Heart right ventricle (tissue), 16 donors: ENCODE data around the gene PTPRM. TPM values are rescaled to one million over a fixed set of nuclear protein-coding genes. Genes with fewer than 3 reads are reported as not detected.

Experiments
- ATAC-seq, 8 donors: fragments of 200-7000 bp; cut with Tn5 transposase; one replicate each; pipeline ENCODE4 v1.9.1; 2020; ENCODE audit warnings: mild to moderate bottlenecking in 8 of 8, moderate library complexity in 8 of 8, moderate number of reproducible peaks in 1 of 8
- DNase-seq, 2 donors: peaks; one replicate each; pipeline ENCODE4 v3.0.0-alpha.2; 2020
- H3K27ac ChIP-seq, 10 donors: fragments of 200-600 bp; sonication (generic) in 2 of 10; one replicate each; pipeline versions ENCODE4 v1.5.0 to v1.8.0; 2020 to 2022; ENCODE audit warnings: mild to moderate bottlenecking in 3 of 10
- H3K27me3 ChIP-seq, 7 donors: fragments of 200-600 bp; one replicate each; pipeline ENCODE4 v1.8.0; 2021 to 2022; ENCODE audit warnings: mild to moderate bottlenecking in 2 of 7
- H3K36me3 ChIP-seq, 9 donors: fragments of 200-600 bp; sonication (generic) in 1 of 9; one replicate each; pipeline versions ENCODE4 v1.5.0 to v1.8.0; 2020 to 2022; ENCODE audit warnings: mild to moderate bottlenecking in 2 of 9
- H3K4me1 ChIP-seq, 9 donors: fragments of 200-600 bp; sonication (generic) in 1 of 9; one replicate each; pipeline versions ENCODE4 v1.5.0 to v1.8.0; 2020 to 2022; ENCODE audit warnings: mild to moderate bottlenecking in 4 of 9
- H3K4me3 ChIP-seq, 10 donors: fragments of 200-600 bp; sonication (generic) in 2 of 10; one replicate each; pipeline versions ENCODE4 v1.5.0 to v1.8.0; 2020 to 2022; ENCODE audit warnings: mild to moderate bottlenecking in 7 of 10, moderate library complexity in 2 of 10
- H3K9me3 ChIP-seq, 11 donors: fragments of 200-600 bp in 10 of 11; sonication (generic) in 2 of 11; one replicate each; pipeline versions ENCODE4 v1.5.0 to v1.8.0; 2013 to 2022; ENCODE audit warnings: mild to moderate bottlenecking in 2 of 11, control low read depth in 1 of 11, moderate library complexity in 1 of 11
- WGBS, 2 donors: extraction: QIAGEN DNeasy Blood & Tissue Kit; methylation state at CpG; one replicate each; pipeline ENCODE4 v1.1.7; 2013; ENCODE audit warnings: inconsistent platforms in 1 of 2; 5-methylcytosine and 5-hydroxymethylcytosine counted together
- intact Hi-C, 10 donors: fragments of 100-400 bp; cut with DNase I; formaldehyde crosslinking; loops; one replicate each; pipeline versions ENCODE4 v1.11.1 to v1.14.2; 2022
- polyA plus RNA-seq, 2 donors: library from polyadenylated mRNA; stranded (reverse); fragments of 200-250 nt; gene quantifications; one replicate each; pipeline ENCODE4 v1.2.3, GENCODE V29; 2013
- total RNA-seq, 10 donors: library from RNA; stranded (reverse); fragmentation: NEBNext Ultra II Directional in 3 of 10; extraction: Animal tissue kit (Norgen Biotek cat#: 25700) in 3 of 10; gene quantifications; one replicate each; pipeline versions ENCODE4 v1.2.1 to v1.2.4, GENCODE V29; 2021 to 2023
- TF ChIP-seq, protein P1 (sequence below), 9 donors: fragments of 200-600 bp; sonication (generic) in 2 of 9; IDR thresholded peaks; one replicate each; pipeline versions ENCODE4 v1.5.0 to v1.8.0; 2021 to 2022; ENCODE audit warnings: antibody characterized with exemption in 9 of 9, mild to moderate bottlenecking in 5 of 9, moderate library complexity in 1 of 9
- donor health status: Arrhythmogenic right ventricular cardiomyopathy.
- donor health status: ischemic (EF 13 %, LVEDD 7.1; RV severe dilation, severe dysfunction).
- donor health status: healthy with polysubstance abuse.
- donor health status: DM: no; HTN: yes; CAD: no.
- donor health status: DM: no; HTN: no; CAD: no.
- donor health status: ischemic (EF 25% LVEDD 6.9; RV normal size, moderate dysfunction).
- donor health status: ischemic (EF 25% LVEDD 5.7; RV mildly dilated, moderate dysfunction).
- donor health status: healthy.
- donor health status: DM: yes; HTN: yes; CAD: no.
- donor health status: Ischemic cardiomyopathy.
- donor health status: ischemic (EF 35%, LVEDD 5.7; RV mildly dilated, moderate dysfunction).
- donor health status: nonischemic (EF 11% LVEDD 7.7; RV severe dilation, severe dysfunction).
- donor health status: DM: yes; HTN: yes; CAD: no.
- donor health status: PGD.
- donor health status: ischemic (EF 29% LVEDD 5.4; RV normal size, mild dysfunction).
- donor health status: nonischemic (EF 23%, LVEDD 6.1; RV moderate dilation, normal function).

The PTPRM gene
- total and polyA plus RNA-seq, 12 donors, result 81.7 to 170 (median 132) TPM

DNA sequence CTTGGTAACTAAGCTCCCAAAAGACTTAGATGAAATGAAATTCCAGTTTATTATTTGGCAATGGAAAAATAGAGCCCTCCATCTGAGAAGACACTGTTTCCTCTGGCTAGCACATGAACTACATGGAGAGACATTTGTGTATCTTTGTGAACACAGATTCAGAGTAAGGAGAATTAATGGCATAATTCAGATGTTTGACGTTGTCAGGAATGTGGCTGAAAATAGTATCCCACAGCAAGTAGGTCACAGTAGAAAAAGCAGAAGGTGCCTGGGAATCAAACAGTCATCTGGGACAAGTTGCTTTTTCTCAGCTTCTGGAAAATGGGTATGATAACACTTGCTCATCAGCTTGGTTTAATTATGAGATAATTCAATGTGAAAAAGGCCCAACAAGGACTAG lies 288.6 kb downstream of the PTPRM start:
- WGBS, 2 donors, result 8 to 9% methylated on average over 1 of the region's 1 CpG
- DNase-seq (no peak), ATAC-seq (peak in 2 of 8 donors; percentile 18 to 41)
- no peaks in the 10 kb centered on the region for H3K27me3 ChIP-seq
- H3K4me1 ChIP-seq, result peaks cover 3 to 68% (median 46%) of the 10 kb centered on the region in 9 donors
- H3K36me3 ChIP-seq, result no peaks in the 10 kb centered on the region
- H3K9me3 ChIP-seq, result peaks cover 0 to 14% (median 0%) of the 10 kb centered on the region in 11 donors
- H3K27ac ChIP-seq, result peak overlapping the region in 8 of 10 donors; percentile 40 to 71 (median 58)
- intact Hi-C loops, result loop anchor here in 1 of 10 donors (5.0 kb wide), 1 partner anchor 83 kb away; no protein-coding TSS in a partner anchor
- TF ChIP-seq, protein P1, sequence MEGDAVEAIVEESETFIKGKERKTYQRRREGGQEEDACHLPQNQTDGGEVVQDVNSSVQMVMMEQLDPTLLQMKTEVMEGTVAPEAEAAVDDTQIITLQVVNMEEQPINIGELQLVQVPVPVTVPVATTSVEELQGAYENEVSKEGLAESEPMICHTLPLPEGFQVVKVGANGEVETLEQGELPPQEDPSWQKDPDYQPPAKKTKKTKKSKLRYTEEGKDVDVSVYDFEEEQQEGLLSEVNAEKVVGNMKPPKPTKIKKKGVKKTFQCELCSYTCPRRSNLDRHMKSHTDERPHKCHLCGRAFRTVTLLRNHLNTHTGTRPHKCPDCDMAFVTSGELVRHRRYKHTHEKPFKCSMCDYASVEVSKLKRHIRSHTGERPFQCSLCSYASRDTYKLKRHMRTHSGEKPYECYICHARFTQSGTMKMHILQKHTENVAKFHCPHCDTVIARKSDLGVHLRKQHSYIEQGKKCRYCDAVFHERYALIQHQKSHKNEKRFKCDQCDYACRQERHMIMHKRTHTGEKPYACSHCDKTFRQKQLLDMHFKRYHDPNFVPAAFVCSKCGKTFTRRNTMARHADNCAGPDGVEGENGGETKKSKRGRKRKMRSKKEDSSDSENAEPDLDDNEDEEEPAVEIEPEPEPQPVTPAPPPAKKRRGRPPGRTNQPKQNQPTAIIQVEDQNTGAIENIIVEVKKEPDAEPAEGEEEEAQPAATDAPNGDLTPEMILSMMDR (IDR thresholded peaks at IDR 0.05), result no peak
- H3K4me3 ChIP-seq, result no peak overlapping the region

DNA sequence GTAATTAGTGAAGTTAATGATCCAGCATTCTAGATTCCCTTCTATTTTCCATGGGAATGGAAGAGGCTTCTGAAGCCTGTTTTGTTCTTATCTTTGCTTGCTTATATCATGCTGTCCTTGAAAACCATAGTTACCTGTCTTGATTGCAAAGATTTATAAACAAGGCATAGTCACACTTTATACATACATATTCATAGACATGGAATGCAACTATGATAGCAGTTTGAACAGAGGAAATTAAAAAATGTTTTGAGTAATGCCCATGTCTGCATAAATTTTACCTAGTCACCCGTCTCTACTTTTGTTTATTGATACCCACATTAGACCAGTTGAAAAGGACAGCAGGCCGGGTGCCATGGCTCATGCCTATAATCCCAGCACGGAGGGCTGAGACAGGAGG lies 289.0 kb downstream of the PTPRM start:
- WGBS, 2 donors, result 95 to 97% methylated on average over 3 of the region's 3 CpGs
- Histone ChIP-seq H3K4me3 (no peak overlapping the region), H3K36me3 (no peaks in the 10 kb centered on the region), H3K4me1 (peaks cover 3 to 72% (median 50%) of the 10 kb centered on the region in 9 donors), H3K9me3 (peaks cover 0 to 13% (median 0%) of the 10 kb centered on the region in 11 donors), H3K27ac (peak overlapping the region in 6 of 10 donors; percentile 5 to 71 (median 54)), H3K27me3 (no peaks in the 10 kb centered on the region)
- ATAC-seq (peak in 1 of 8 donors; percentile 24), DNase-seq (no peak)
- intact Hi-C loops, result loop anchor here in 1 of 10 donors (5.0 kb wide), 1 partner anchor 84 kb away; no protein-coding TSS in a partner anchor
- TF ChIP-seq, protein P1 (IDR thresholded peaks at IDR 0.05), result no peak

DNA sequence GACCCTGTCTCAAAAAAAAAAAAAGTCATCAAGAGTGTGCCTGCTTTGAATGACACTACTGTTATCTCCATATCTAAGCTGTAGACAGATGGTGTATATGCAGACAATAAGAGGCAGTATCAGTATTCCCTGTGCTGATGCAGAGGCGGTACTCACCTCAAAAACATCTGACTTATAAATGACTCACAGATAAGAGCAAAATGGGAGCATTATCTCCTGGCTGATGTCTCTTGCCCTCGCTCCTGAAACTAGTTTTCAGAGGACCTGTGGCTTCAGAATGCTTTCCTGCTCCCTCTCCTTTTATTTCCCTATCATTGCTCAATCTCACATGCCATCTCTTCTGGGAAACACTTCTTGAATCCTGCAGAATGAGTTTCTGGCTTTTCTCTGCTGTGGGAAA lies 289.6 kb downstream of the PTPRM start:
- H3K9me3 ChIP-seq, result peaks cover 0 to 7% (median 0%) of the 10 kb centered on the region in 11 donors
- ATAC-seq (no peak), DNase-seq (no peak)
- H3K36me3 ChIP-seq, result no peaks in the 10 kb centered on the region
- no peak overlapping the region for H3K4me3 ChIP-seq
- WGBS, 2 donors, result 52 to 62% methylated on average over 2 of the region's 2 CpGs
- peaks cover 3 to 77% (median 51%) of the 10 kb centered on the region in 9 donors for H3K4me1 ChIP-seq
- intact Hi-C loops, result loop anchor here in 1 of 10 donors (5.0 kb wide), 1 partner anchor 84 kb away; no protein-coding TSS in a partner anchor
- H3K27ac ChIP-seq, result peak overlapping the region in 2 of 10 donors; percentile 60 to 71
- TF ChIP-seq, protein P1 (IDR thresholded peaks at IDR 0.05), result no peak
- no peaks in the 10 kb centered on the region for H3K27me3 ChIP-seq

DNA sequence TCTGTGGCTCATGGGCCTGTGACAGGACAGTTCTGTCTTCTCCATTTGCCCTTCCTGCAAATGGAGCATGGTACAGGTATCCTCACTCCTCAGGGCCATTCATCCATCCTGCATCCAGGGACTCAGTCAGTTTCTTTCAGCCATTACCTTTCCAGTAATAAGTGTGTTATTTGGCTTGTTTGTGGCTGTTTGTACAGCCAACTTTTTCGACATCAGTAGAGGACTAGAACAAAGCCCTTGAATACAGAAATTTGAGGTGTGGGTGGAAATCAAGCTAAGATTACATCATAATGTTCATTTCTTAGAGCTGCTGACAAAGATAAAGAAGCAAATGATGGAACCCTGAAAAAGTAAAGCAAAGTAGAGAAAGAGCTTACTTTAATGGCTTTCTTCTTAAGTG lies 290.4 kb downstream of the PTPRM start:
- H3K27ac ChIP-seq, result no peak overlapping the region
- intact Hi-C loops, result loop anchor here in 1 of 10 donors (5.0 kb wide), 1 partner anchor 85 kb away; no protein-coding TSS in a partner anchor
- no peaks in the 10 kb centered on the region for H3K27me3 ChIP-seq
- no peak for DNase-seq
- ATAC-seq, result no peak
- H3K36me3 ChIP-seq, result no peaks in the 10 kb centered on the region
- H3K9me3 ChIP-seq, result no peaks in the 10 kb centered on the region
- TF ChIP-seq, protein P1 (IDR thresholded peaks at IDR 0.05), result no peak
- no peak overlapping the region for H3K4me3 ChIP-seq
- WGBS, 2 donors, result 59 to 70% methylated on average over 1 of the region's 1 CpG
- H3K4me1 ChIP-seq, result peaks cover 3 to 78% (median 52%) of the 10 kb centered on the region in 9 donors
